Panc1 (cell line): ENCODE data around the gene GRIN1.

Experiments
- CTCF ChIP-seq: fragments of 450-650 bp; IDR thresholded peaks from 2 replicates; pipeline ENCODE4 v1.5.1; 2017; ENCODE audit warnings: mild to moderate bottlenecking
- POLR2AphosphoS5 ChIP-seq: IDR thresholded peaks from 2 replicates; pipeline ENCODE4 v1.6.1; 2012; ENCODE audit warnings: mild to moderate bottlenecking, low read depth, low read length, moderate library complexity
- SIN3A ChIP-seq: IDR thresholded peaks from 2 replicates; pipeline ENCODE4 v1.6.1; 2012; ENCODE audit warnings: low read depth, mild to moderate bottlenecking, low read length, moderate library complexity, borderline replicate concordance; ENCODE audit not compliant: insufficient read depth
- TCF7L2 ChIP-seq: IDR thresholded peaks from 2 replicates; pipeline ENCODE4 v1.6.1; 2011; ENCODE audit warnings: mild to moderate bottlenecking, low read depth, low read length, inconsistent platforms

- TF ChIP-seq POLR2AphosphoS5 (no peak), CTCF (no peak), SIN3A (no peak), TCF7L2 (no peak)
Observed at GRCh38 chr9:137173796-137174664, 35.1 kb downstream of the GRIN1 start.
